ENCODE data around the gene CCDC141. TPM values are rescaled to one million over a fixed set of nuclear protein-coding genes. Genes with fewer than 3 reads are reported as not detected.

CCDC141 gene
- total and polyA plus RNA-seq, 2 of the 13 experiments (the other 11 are each of a cell fraction or from before 2014, with no cell fraction given) = not detected

DNA sequence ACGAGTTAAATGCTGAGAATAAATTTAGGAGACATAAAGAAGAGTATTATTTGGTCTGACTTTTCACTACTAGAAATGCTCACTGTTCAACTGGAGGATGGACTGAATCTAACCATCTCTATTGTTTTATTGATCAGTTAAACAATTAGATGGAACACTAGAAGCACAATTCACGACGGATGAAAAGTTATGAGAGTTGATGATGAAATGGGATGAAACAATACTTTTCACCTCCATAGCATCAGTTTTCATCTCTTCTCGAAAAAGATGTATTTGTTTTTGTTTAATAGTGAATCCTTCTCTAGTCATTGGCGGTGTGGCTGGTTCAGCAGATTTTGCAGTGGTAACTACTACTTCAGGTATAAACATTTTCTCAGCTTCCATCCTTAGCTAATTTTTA lies 262.0 kb downstream of the CCDC141 start:
- no peak for DNase-seq (ENCODE audit: low spot score)
- intact Hi-C loops (cut with micrococcal nuclease; ENCODE audit: unreplicated experiment) = no loop called here
- WGBS (ENCODE audit: low lambda C conversion rate) = 37% methylated on average over 5 of the region's 5 CpGs
- no peaks in the 10 kb centered on the region for H4K20me1 ChIP-seq (ENCODE audit: insufficient read depth, low read length)
- no peaks in the 10 kb centered on the region for H3K36me3 ChIP-seq (replicated peaks in 1 of 2; ENCODE audit: control insufficient read depth in 1 of 2, insufficient read depth in 2 of 2, low read length in 2 of 2)
- no peak overlapping the region for H3K4me3 ChIP-seq (replicated peaks in 1 of 3; ENCODE audit: insufficient read depth in 1 of 3, low read depth in 2 of 3, low read length in 3 of 3)
- in situ Hi-C loops (cut with HindIII; ENCODE audit: extremely low pct_ligation_motif_present, low pct_unique_long_range_greater_than_20kb) = no loop called here
- no TSS peak for BruUV-seq (replicated peaks)
- no peak for ATAC-seq
- H3K9me3 ChIP-seq (ENCODE audit: low read length) = no peaks in the 10 kb centered on the region
- H3K27ac ChIP-seq (ENCODE audit: extremely low read length, insufficient read depth, low read length) = no peak overlapping the region
- peaks cover 0 to 9% of the 10 kb centered on the region in 2 experiments; a peak in 1 of 5 replicates for H3K27me3 ChIP-seq (ENCODE audit: control insufficient read depth in 1 of 2, insufficient read depth in 2 of 2, low read length in 2 of 2)
- no peaks in the 10 kb centered on the region for H3K4me1 ChIP-seq (ENCODE audit: insufficient read depth, low read length)
- H2AFZ ChIP-seq (ENCODE audit: low read length) = no peak overlapping the region
- H3K79me2 ChIP-seq (ENCODE audit: insufficient read depth, low read length) = no peaks in the 10 kb centered on the region
- no peak overlapping the region for H3K9ac ChIP-seq (ENCODE audit: insufficient read depth, low read depth, low read length)
- no peak for TF ChIP-seq ZNF788 (CRISPR knock-in tag; IDR thresholded peaks at IDR 0.05; ENCODE audit: borderline replicate concordance)
- FAIRE-seq = no peak
- POLR2A ChIA-PET = no interaction called here
- CTCF ChIA-PET (ENCODE audit: low intra/inter-chr PET ratio, low total read pairs) = no interaction called here
- no peak overlapping the region for H3K4me2 ChIP-seq (ENCODE audit: low read depth, low read length)

GRCh38 chr2:178787155-178787554 lies 262.8 kb downstream of the CCDC141 start:
- TF ChIP-seq KAT2B (IDR thresholded peaks at IDR 0.05; ENCODE audit: borderline replicate concordance, low read depth, low read length) (no peak), CEBPB (IDR thresholded peaks at IDR 0.05; ENCODE audit: borderline replicate concordance, low read depth, low read length) (peak; percentile 34; the same call in 1 of the 2 replicates)
- Histone ChIP-seq H3K27me3 (ENCODE audit: control insufficient read depth in 1 of 2, insufficient read depth in 2 of 2, low read length in 2 of 2) (peaks cover 0 to 9% of the 10 kb centered on the region in 2 experiments; a peak in 1 of 5 replicates), H3K9me3 (ENCODE audit: low read length) (no peaks in the 10 kb centered on the region), H3K4me3 (replicated peaks in 1 of 3; ENCODE audit: insufficient read depth in 1 of 3, low read depth in 2 of 3, low read length in 3 of 3) (no peak overlapping the region), H2AFZ (ENCODE audit: low read length) (no peak overlapping the region), H3K9ac (ENCODE audit: insufficient read depth, low read depth, low read length) (no peak overlapping the region), H3K4me1 (ENCODE audit: insufficient read depth, low read length) (no peaks in the 10 kb centered on the region), H3K27ac (ENCODE audit: extremely low read length, insufficient read depth, low read length) (no peak overlapping the region), H4K20me1 (ENCODE audit: insufficient read depth, low read length) (no peaks in the 10 kb centered on the region), H3K79me2 (ENCODE audit: insufficient read depth, low read length) (no peaks in the 10 kb centered on the region), H3K4me2 (ENCODE audit: low read depth, low read length) (no peak overlapping the region), H3K36me3 (replicated peaks in 1 of 2; ENCODE audit: control insufficient read depth in 1 of 2, insufficient read depth in 2 of 2, low read length in 2 of 2) (no peaks in the 10 kb centered on the region)
- intact Hi-C loops (cut with micrococcal nuclease; ENCODE audit: unreplicated experiment) (no loop called here), in situ Hi-C loops (cut with HindIII; ENCODE audit: extremely low pct_ligation_motif_present, low pct_unique_long_range_greater_than_20kb) (no loop called here)
- ATAC-seq (no peak), DNase-seq (ENCODE audit: low spot score) (no peak), FAIRE-seq (no peak)
- no TSS peak for BruUV-seq (replicated peaks)
- POLR2A ChIA-PET = no interaction called here
- CTCF ChIA-PET (ENCODE audit: low intra/inter-chr PET ratio, low total read pairs) = no interaction called here
- WGBS (ENCODE audit: low lambda C conversion rate) = 1% methylated on average over 2 of the region's 2 CpGs
